OCI-LY7 (cell line): ENCODE data around the gene MUC5B.

Experiments used
- CTCF ChIP-seq: fragments of 200-600 bp; sonication (generic); conservative IDR thresholded peaks from 2 replicates; pipeline ENCODE4 v1.5.1; 2014; ENCODE audit warnings: mild to moderate bottlenecking, antibody characterized with exemption, low read length, moderate library complexity, mixed read lengths
- EZH2phosphoT487 ChIP-seq: fragments of 200-600 bp; sonication (generic); IDR thresholded peaks from 2 replicates; pipeline ENCODE4 v1.6.1; 2018; ENCODE audit warnings: low read depth, borderline replicate concordance, mild to moderate bottlenecking, mixed run types, antibody characterized with exemption, low read length, moderate library complexity, mixed read lengths

- TF ChIP-seq CTCF (no peak), EZH2phosphoT487 (no peak)
These were observed 48.2 kb upstream of the MUC5B start for GRCh38 chr11:1174441-1175370.
